ENCODE results near the gene CNTNAP2.

The CNTNAP2 gene

DNA sequence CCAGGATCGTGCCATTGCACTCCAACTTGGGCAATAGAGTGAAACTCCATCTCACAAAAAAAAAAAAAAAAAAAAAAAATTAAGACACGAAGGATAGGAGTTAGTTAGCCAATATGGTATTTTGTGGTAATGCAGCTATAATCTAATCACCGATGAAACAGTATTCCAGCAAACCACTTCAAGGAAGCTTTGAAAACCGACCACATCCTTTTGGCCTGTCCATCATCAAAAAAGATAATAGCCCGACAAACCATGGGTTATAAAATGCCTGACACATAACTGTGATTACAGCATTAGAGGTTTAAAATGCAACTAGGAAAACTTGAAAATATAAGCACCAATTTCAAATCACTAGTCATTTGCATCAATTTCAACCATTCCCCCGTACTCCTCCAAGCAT, 1745.3 kb downstream of the CNTNAP2 start:
- Histone ChIP-seq H3K4me1 (ENCODE audit: low read depth, poor library complexity, severe bottlenecking) (no peaks in the 10 kb centered on the region), H3K36me3 (ENCODE audit: insufficient read depth) (no peaks in the 10 kb centered on the region), H3K27ac (no peak overlapping the region)

DNA sequence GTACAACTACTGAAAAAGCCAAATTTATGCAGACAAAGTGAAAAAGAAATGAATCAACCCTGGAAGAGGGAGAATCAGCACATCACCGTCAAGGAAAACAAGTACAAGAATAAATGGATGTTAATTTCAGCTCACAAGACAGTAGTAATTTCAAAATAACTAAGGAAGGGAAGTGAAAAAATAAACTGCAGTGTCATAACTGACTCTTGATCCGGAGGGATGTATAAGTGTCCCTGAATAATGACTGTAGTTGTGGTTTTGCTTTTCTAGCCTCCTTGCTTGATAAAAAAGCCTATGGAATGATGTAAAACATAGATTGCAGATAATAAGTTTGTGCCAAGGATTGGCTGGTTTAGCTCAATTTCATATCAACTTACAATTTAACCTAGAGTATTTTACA, 1752.9 kb downstream of the CNTNAP2 start:
- TF ChIP-seq, protein P1, sequence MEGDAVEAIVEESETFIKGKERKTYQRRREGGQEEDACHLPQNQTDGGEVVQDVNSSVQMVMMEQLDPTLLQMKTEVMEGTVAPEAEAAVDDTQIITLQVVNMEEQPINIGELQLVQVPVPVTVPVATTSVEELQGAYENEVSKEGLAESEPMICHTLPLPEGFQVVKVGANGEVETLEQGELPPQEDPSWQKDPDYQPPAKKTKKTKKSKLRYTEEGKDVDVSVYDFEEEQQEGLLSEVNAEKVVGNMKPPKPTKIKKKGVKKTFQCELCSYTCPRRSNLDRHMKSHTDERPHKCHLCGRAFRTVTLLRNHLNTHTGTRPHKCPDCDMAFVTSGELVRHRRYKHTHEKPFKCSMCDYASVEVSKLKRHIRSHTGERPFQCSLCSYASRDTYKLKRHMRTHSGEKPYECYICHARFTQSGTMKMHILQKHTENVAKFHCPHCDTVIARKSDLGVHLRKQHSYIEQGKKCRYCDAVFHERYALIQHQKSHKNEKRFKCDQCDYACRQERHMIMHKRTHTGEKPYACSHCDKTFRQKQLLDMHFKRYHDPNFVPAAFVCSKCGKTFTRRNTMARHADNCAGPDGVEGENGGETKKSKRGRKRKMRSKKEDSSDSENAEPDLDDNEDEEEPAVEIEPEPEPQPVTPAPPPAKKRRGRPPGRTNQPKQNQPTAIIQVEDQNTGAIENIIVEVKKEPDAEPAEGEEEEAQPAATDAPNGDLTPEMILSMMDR (conservative IDR thresholded peaks at IDR 0.05; ENCODE audit: low read depth, low read length): no peak
- no peaks in the 10 kb centered on the region for H3K36me3 ChIP-seq (ENCODE audit: insufficient read depth)
- H3K4me2 ChIP-seq: no peak overlapping the region
- no peaks in the 10 kb centered on the region for H3K4me1 ChIP-seq (ENCODE audit: low read depth, poor library complexity, severe bottlenecking)
- no peak overlapping the region for H2AFZ ChIP-seq (ENCODE audit: low read depth)
- no peaks in the 10 kb centered on the region for H3K79me2 ChIP-seq (ENCODE audit: insufficient read depth, low read depth)
- H4K20me1 ChIP-seq (ENCODE audit: insufficient read depth): no peaks in the 10 kb centered on the region
- no peak overlapping the region for H3K9ac ChIP-seq
- H3K27me3 ChIP-seq (ENCODE audit: insufficient read depth, low read depth): no peaks in the 10 kb centered on the region
- H3K27ac ChIP-seq: no peak overlapping the region
- no peak overlapping the region for H3K4me3 ChIP-seq (IDR thresholded peaks at IDR 0.05; ENCODE audit: insufficient read depth, low read depth, low read length)

More for the DNA sequence above, 1745.3 kb downstream of the CNTNAP2 start:
- Histone ChIP-seq H3K9ac (no peak overlapping the region), H3K4me2 (no peak overlapping the region), H2AFZ (ENCODE audit: low read depth) (no peak overlapping the region), H3K4me3 (IDR thresholded peaks at IDR 0.05; ENCODE audit: insufficient read depth, low read depth, low read length) (no peak overlapping the region), H3K27me3 (ENCODE audit: insufficient read depth, low read depth) (no peaks in the 10 kb centered on the region), H3K79me2 (ENCODE audit: insufficient read depth, low read depth) (no peaks in the 10 kb centered on the region), H4K20me1 (ENCODE audit: insufficient read depth) (no peaks in the 10 kb centered on the region)
- TF ChIP-seq, protein P1 (conservative IDR thresholded peaks at IDR 0.05; ENCODE audit: low read depth, low read length): no peak

GRCh38 chr7:147878912-147879661, 1762.5 kb downstream of the CNTNAP2 start:
- Histone ChIP-seq H3K27ac (no peak overlapping the region), H4K20me1 (ENCODE audit: insufficient read depth) (no peaks in the 10 kb centered on the region), H3K27me3 (ENCODE audit: insufficient read depth, low read depth) (no peaks in the 10 kb centered on the region), H3K79me2 (ENCODE audit: insufficient read depth, low read depth) (no peaks in the 10 kb centered on the region), H3K9ac (no peak overlapping the region), H2AFZ (ENCODE audit: low read depth) (no peak overlapping the region), H3K4me2 (no peak overlapping the region), H3K4me1 (ENCODE audit: low read depth, poor library complexity, severe bottlenecking) (no peaks in the 10 kb centered on the region), H3K4me3 (IDR thresholded peaks at IDR 0.05; ENCODE audit: insufficient read depth, low read depth, low read length) (no peak overlapping the region), H3K36me3 (ENCODE audit: insufficient read depth) (no peaks in the 10 kb centered on the region)
- TF ChIP-seq, protein P1 (conservative IDR thresholded peaks at IDR 0.05; ENCODE audit: low read depth, low read length): no peak

GRCh38 chr7:147885869-147886268, 1769.3 kb downstream of the CNTNAP2 start:
- TF ChIP-seq, protein P1 (conservative IDR thresholded peaks at IDR 0.05; ENCODE audit: low read depth, low read length): no peak
- Histone ChIP-seq H3K4me2 (no peak overlapping the region), H3K4me1 (ENCODE audit: low read depth, poor library complexity, severe bottlenecking) (no peaks in the 10 kb centered on the region), H3K4me3 (IDR thresholded peaks at IDR 0.05; ENCODE audit: insufficient read depth, low read depth, low read length) (no peak overlapping the region), H4K20me1 (ENCODE audit: insufficient read depth) (no peaks in the 10 kb centered on the region), H3K79me2 (ENCODE audit: insufficient read depth, low read depth) (no peaks in the 10 kb centered on the region), H3K36me3 (ENCODE audit: insufficient read depth) (no peaks in the 10 kb centered on the region), H3K27me3 (ENCODE audit: insufficient read depth, low read depth) (no peaks in the 10 kb centered on the region), H3K9ac (no peak overlapping the region), H2AFZ (ENCODE audit: low read depth) (no peak overlapping the region), H3K27ac (no peak overlapping the region)

Measured in KMS-11 (cell line).